Gastrocnemius medialis (tissue), 4 donors: Measurements from ENCODE around the gene TTLL10. TPM values are rescaled to one million over a fixed set of nuclear protein-coding genes. Genes with fewer than 3 reads are reported as not detected.

Source experiments
- ATAC-seq, 2 donors: fragments of 150-250 bp; one replicate each; pipeline ENCODE4 v1.9.1; 2016
- DNase-seq, 2 donors: peaks; one replicate each; pipeline ENCODE4 v3.0.0-alpha.2; 2019
- H3K27ac ChIP-seq, 4 donors: fragments of 200-600 bp; sonication (generic); 1 replicate in 1 of 4; 2 replicates in 3 of 4; pipeline ENCODE4 v1.5.1; 2016 to 2018; ENCODE audit warnings: mild to moderate bottlenecking in 2 of 4, moderate library complexity in 1 of 4
- H3K27me3 ChIP-seq, 3 donors: fragments of 200-600 bp; sonication (generic) in 2 of 3; 1 replicate in 1 of 3; 2 replicates in 2 of 3; pipeline versions ENCODE4 v1.5.1 to v1.6.0; 2016 to 2019; ENCODE audit warnings: mild to moderate bottlenecking in 1 of 3, moderate library complexity in 1 of 3
- H3K36me3 ChIP-seq, 2 donors: fragments of 200-600 bp; sonication (generic) in 1 of 2; one replicate each; pipeline ENCODE4 v1.5.1; 2017 to 2018
- H3K4me1 ChIP-seq, 2 donors: fragments of 200-600 bp; sonication (generic) in 1 of 2; one replicate each; pipeline ENCODE4 v1.5.1; 2016 to 2017; ENCODE audit warnings: mild to moderate bottlenecking in 2 of 2
- H3K4me3 ChIP-seq, 4 donors: fragments of 200-600 bp; sonication (generic) in 3 of 4; 1 replicate in 1 of 4; 2 replicates in 3 of 4; pipeline ENCODE4 v1.5.1; 2016 to 2019; ENCODE audit warnings: mild to moderate bottlenecking in 2 of 4
- H3K9me3 ChIP-seq, 3 donors: fragments of 200-600 bp; sonication (generic) in 2 of 3; 1 replicate in 1 of 3; 2 replicates in 2 of 3; pipeline ENCODE4 v1.5.1; 2016 to 2019
- POLR2A ChIP-seq, 2 donors: fragments of 450-650 bp; IDR thresholded peaks; one replicate each; pipeline ENCODE4 v1.6.1; 2017; ENCODE audit warnings: antibody characterized with exemption in 2 of 2, mild to moderate bottlenecking in 2 of 2, moderate library complexity in 2 of 2
- in situ Hi-C, 4 donors: fragments of 200-750 bp; cut with MboI; loops; one replicate each; pipeline versions ENCODE4 v1.15.0 to v1.8.0; 2017; ENCODE audit warnings: low sequenced_read_pairs in 4 of 4
- intact Hi-C: fragments of 100-400 bp; cut with DNase I; formaldehyde crosslinking; loops from one replicate; pipeline ENCODE4 v1.15.1; 2023; ENCODE audit warnings: low total_unique reads
- total RNA-seq, 4 donors: library from RNA; depleted of rRNA; stranded (reverse); fragments of >200 nt; gene quantifications; one replicate each; pipeline versions ENCODE4 v1.1.0 to v1.2.3, GENCODE V29; 2016
- TF ChIP-seq, protein P1 (sequence below), 5 experiments: fragments of 450-650 bp in 3 of 5; fragments of 200-600 bp in 2 of 5; sonication (generic) in 2 of 5; IDR thresholded peaks in 4 of 5; conservative IDR thresholded peaks in 1 of 5; 1 replicate in 4 of 5; 2 replicates in 1 of 5; pipeline ENCODE4 v1.5.1; 2016 to 2019; ENCODE audit warnings: antibody characterized with exemption in 5 of 5, mild to moderate bottlenecking in 3 of 5, moderate library complexity in 3 of 5

The TTLL10 gene
- total RNA-seq, 4 donors from 2014 or later: 0.13 to 0.16 TPM; not detected in 2

- ATAC-seq (no peak), DNase-seq (no peak)
- intact Hi-C loops: no loop called here
- Histone ChIP-seq H3K36me3 (no peaks in the 10 kb centered on the region), H3K9me3 (peaks cover 0 to 7% (median 0%) of the 10 kb centered on the region in 3 donors), H3K4me1 (no peaks in the 10 kb centered on the region), H3K27ac (no peak overlapping the region), H3K4me3 (no peak overlapping the region), H3K27me3 (peaks cover 4 to 13% (median 7%) of the 10 kb centered on the region in 3 donors)
- in situ Hi-C loops: no loop called here
- TF ChIP-seq, protein P1, sequence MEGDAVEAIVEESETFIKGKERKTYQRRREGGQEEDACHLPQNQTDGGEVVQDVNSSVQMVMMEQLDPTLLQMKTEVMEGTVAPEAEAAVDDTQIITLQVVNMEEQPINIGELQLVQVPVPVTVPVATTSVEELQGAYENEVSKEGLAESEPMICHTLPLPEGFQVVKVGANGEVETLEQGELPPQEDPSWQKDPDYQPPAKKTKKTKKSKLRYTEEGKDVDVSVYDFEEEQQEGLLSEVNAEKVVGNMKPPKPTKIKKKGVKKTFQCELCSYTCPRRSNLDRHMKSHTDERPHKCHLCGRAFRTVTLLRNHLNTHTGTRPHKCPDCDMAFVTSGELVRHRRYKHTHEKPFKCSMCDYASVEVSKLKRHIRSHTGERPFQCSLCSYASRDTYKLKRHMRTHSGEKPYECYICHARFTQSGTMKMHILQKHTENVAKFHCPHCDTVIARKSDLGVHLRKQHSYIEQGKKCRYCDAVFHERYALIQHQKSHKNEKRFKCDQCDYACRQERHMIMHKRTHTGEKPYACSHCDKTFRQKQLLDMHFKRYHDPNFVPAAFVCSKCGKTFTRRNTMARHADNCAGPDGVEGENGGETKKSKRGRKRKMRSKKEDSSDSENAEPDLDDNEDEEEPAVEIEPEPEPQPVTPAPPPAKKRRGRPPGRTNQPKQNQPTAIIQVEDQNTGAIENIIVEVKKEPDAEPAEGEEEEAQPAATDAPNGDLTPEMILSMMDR (IDR thresholded peaks at IDR 0.05 in 4 of 5, conservative IDR thresholded peaks at IDR 0.05 in 1 of 5): no peak
- no peak for TF ChIP-seq POLR2A (IDR thresholded peaks at IDR 0.05)
These were observed 23.5 kb downstream of the TTLL10 start for GRCh38 chr1:1197188-1197500.

DNA sequence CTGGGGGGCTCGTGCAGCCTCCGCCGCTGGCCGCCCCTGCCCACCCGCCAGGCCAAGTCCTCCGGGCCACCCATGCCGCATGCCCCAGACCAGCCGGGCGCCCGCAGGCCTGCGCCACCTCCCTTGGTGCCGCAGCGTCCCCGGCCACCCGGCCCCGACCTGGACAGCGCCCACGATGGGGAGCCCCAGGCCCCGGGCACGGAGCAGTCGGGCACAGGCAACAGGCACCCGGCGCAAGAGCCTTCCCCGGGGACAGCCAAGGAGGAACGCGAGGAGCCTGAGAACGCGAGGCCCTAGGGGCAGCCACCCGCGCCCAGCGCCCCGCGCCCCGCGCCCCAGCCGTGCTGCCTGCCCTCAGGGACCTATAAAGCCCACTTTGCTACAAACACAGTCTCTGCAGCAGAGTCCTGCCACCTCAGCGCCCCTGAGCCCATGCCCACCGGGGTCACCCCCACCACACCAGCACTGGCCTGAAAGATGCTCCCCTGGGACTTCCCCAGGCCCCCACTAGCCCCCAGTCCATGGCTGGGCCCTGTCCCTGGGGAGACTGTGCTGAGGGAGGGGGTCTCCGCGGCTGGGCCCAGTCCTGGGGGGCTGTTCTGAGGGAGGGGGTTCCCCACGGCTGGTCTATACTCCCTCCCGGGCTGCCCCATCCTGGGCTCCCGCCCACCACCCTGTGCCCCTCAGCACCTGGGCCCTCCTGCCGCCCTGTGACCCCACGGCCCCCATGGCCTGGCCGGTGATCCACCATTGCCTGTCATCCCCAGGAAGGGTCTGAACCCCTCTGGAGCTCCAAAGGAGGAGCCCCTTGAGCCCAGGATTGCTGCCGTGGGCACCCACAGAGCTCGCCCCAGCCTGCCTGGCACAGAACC is 24.1 kb downstream of the TTLL10 start:
- H3K9me3 ChIP-seq: peaks cover 0 to 7% (median 0%) of the 10 kb centered on the region in 3 donors
- no peak for DNase-seq
- no peaks in the 10 kb centered on the region for H3K36me3 ChIP-seq
- no peak overlapping the region for H3K27ac ChIP-seq
- no peak for ATAC-seq
- no peak overlapping the region for H3K4me3 ChIP-seq
- peaks cover 5 to 13% (median 9%) of the 10 kb centered on the region in 3 donors for H3K27me3 ChIP-seq
- in situ Hi-C loops (no loop called here), intact Hi-C loops (no loop called here)
- no peaks in the 10 kb centered on the region for H3K4me1 ChIP-seq
- TF ChIP-seq, protein P1 (IDR thresholded peaks at IDR 0.05 in 4 of 5, conservative IDR thresholded peaks at IDR 0.05 in 1 of 5): no peak
- TF ChIP-seq POLR2A (IDR thresholded peaks at IDR 0.05): no peak

DNA sequence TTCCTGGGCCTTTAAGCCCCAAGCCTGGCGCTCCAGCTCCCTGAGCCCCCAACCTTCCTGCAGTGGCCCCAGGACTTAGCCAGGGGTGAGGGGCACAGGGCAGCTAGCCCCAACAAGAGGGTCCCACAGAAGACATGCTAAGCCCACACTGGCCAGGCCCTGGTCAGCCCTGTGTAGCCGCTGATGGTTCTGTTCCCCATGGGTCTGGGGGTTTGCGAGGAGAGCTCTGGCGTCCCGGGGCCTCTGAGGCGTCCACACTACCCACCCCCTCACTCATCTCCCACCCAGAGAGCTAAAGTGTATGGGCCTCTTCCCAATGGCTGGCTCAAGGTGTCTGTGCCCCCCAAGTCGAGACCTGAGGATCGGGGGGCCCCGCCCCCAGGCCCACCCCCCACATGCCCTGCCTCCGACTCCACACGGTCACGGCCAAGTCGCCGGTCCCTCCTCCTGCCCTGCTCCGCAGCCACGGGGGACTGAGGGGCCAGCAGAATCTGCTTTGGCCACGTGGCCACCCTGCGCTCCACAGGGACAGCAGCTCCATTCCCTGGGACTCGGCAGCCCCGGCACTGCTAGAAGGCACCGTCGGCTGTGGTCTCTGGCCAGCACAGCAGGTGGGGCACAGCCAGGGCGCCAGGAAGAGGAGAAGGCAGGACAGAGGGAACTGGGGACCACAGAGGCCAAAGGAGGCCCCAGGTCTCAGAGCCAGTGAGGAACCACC is 24.9 kb downstream of the TTLL10 start:
- TF ChIP-seq, protein P1 (IDR thresholded peaks at IDR 0.05 in 4 of 5, conservative IDR thresholded peaks at IDR 0.05 in 1 of 5): no peak
- no peak for TF ChIP-seq POLR2A (IDR thresholded peaks at IDR 0.05)
- ATAC-seq: no peak
- H3K27ac ChIP-seq: no peak overlapping the region
- H3K36me3 ChIP-seq: no peaks in the 10 kb centered on the region
- no peak for DNase-seq
- no peak overlapping the region for H3K4me3 ChIP-seq
- peaks cover 11 to 13% (median 13%) of the 10 kb centered on the region in 3 donors for H3K27me3 ChIP-seq
- H3K4me1 ChIP-seq: no peaks in the 10 kb centered on the region
- intact Hi-C loops: no loop called here
- H3K9me3 ChIP-seq: peaks cover 0 to 7% (median 0%) of the 10 kb centered on the region in 3 donors
- in situ Hi-C loops: no loop called here

- no peak for DNase-seq
- Histone ChIP-seq H3K9me3 (peaks cover 0 to 6% (median 0%) of the 10 kb centered on the region in 3 donors), H3K4me3 (no peak overlapping the region), H3K27me3 (peaks cover 11 to 13% (median 13%) of the 10 kb centered on the region in 3 donors), H3K36me3 (no peaks in the 10 kb centered on the region), H3K27ac (no peak overlapping the region), H3K4me1 (no peaks in the 10 kb centered on the region)
- in situ Hi-C loops (no loop called here), intact Hi-C loops (no loop called here)
- TF ChIP-seq POLR2A (IDR thresholded peaks at IDR 0.05): no peak
- ATAC-seq: no peak
These were observed 25.7 kb downstream of the TTLL10 start for GRCh38 chr1:1199141-1199960.
